Caco-2 (cell line): ENCODE measurements around the gene RIOK3. TPM values are rescaled to one million over a fixed set of nuclear protein-coding genes. Genes with fewer than 3 reads are reported as not detected.

Experiments used
- Bru-seq: library from RNA; stranded (reverse); fragments of 400-500 nt; gene quantifications from one replicate; lab custom pipeline; 2021; lab: Mats Ljungman, UMichigan
- BruChase-seq, 2 experiments: library from RNA; stranded (reverse); fragments of 400-500 nt; gene quantifications; one replicate each; lab custom pipeline; 2021; lab: Mats Ljungman, UMichigan
- BruUV-seq: library from RNA; stranded (reverse); fragments of 400-500 nt; replicated peaks from 2 replicates; lab custom pipeline; 2021; lab: Mats Ljungman, UMichigan
- CTCF ChIA-PET: fragments of 300-600 bp; sonication (Branson Sonifier 250); formaldehyde crosslinking; loops from one replicate; lab custom pipeline; 2022; ENCODE audit warnings: antibody characterized with exemption; lab: Charles Lee
- POLR2A ChIA-PET: fragments of 300-600 bp; sonication (Branson Sonifier 250); formaldehyde crosslinking; loops from one replicate; lab custom pipeline; 2022; ENCODE audit warnings: antibody characterized with exemption; lab: Charles Lee
- DNase-seq, 2 experiments: peaks; one replicate each; pipeline versions ENCODE4 v3.0.0 to v3.0.0-alpha.2; 2020 to 2022
- H3K27me3 ChIP-seq: replicated peaks from 2 replicates; pipeline ENCODE4 v1.6.0; 2011; ENCODE audit warnings: low read length; ENCODE audit not compliant: control insufficient read depth, insufficient read depth
- H3K36me3 ChIP-seq: 2 replicates; pipeline ENCODE4 v1.5.1; 2011; ENCODE audit warnings: low read length; ENCODE audit not compliant: control insufficient read depth, insufficient read depth
- H3K4me1 ChIP-seq: fragments of 250-450 bp; sonication (Bioruptor Pico); 2 replicates; pipeline ENCODE4 v1.5.1; 2020; ENCODE audit warnings: mild to moderate bottlenecking
- H3K4me3 ChIP-seq: 2 replicates; pipeline ENCODE4 v1.5.1; 2011; ENCODE audit warnings: low read depth, mild to moderate bottlenecking, control low read depth, low read length
- H3K9me3 ChIP-seq: fragments of 250-450 bp; sonication (Bioruptor Pico); 2 replicates; pipeline ENCODE4 v1.5.1; 2020; ENCODE audit warnings: mild to moderate bottlenecking, moderate library complexity
- H3K27ac Mint-ChIP-seq: one replicate; pipeline ENCODE4 v1.8.0; 2022; ENCODE audit warnings: mixed read lengths; ENCODE audit not compliant: unreplicated experiment
- H3K27me3 Mint-ChIP-seq: one replicate; pipeline ENCODE4 v1.8.0; 2022; ENCODE audit warnings: mixed read lengths; ENCODE audit not compliant: insufficient read depth, unreplicated experiment
- H3K36me3 Mint-ChIP-seq: one replicate; pipeline ENCODE4 v1.8.0; 2022; ENCODE audit warnings: mild to moderate bottlenecking, mixed read lengths; ENCODE audit not compliant: insufficient read depth, unreplicated experiment
- H3K4me1 Mint-ChIP-seq: one replicate; pipeline ENCODE4 v1.8.0; 2022; ENCODE audit warnings: low read depth, mixed read lengths; ENCODE audit not compliant: unreplicated experiment
- H3K4me3 Mint-ChIP-seq: one replicate; pipeline ENCODE4 v1.8.0; 2022; ENCODE audit warnings: mild to moderate bottlenecking, moderate library complexity, mixed read lengths; ENCODE audit not compliant: unreplicated experiment
- H3K9me3 Mint-ChIP-seq: one replicate; pipeline ENCODE4 v1.8.0; 2022; ENCODE audit warnings: mixed read lengths; ENCODE audit not compliant: unreplicated experiment
- CTCF ChIP-seq, 2 experiments: fragments of 200-600 bp in 1 of 2; IDR thresholded peaks; 1 replicate in 1 of 2; 2 replicates in 1 of 2; pipeline versions ENCODE4 v1.5.1 to v1.8.0; 2011 to 2022; ENCODE audit warnings: antibody characterized with exemption in 1 of 2, control low read depth in 1 of 2, inconsistent platforms in 1 of 2, low read depth in 1 of 2, low read length in 1 of 2, mild to moderate bottlenecking in 1 of 2, moderate library complexity in 1 of 2; ENCODE audit not compliant: insufficient read depth in 1 of 2, severe bottlenecking in 1 of 2, unreplicated experiment in 1 of 2
- intact Hi-C: fragments of 100-400 bp; cut with micrococcal nuclease; formaldehyde crosslinking; loops from one replicate; pipeline ENCODE4 v1.10.0; 2022; ENCODE audit not compliant: unreplicated experiment
- long read RNA-seq: library from polyadenylated mRNA; stranded (forward); transcript quantifications from one replicate; pipeline ENCODE4 v2.0.0, GENCODE V29; 2022
- total RNA-seq: library from RNA; stranded (reverse); gene quantifications from 2 replicates; pipeline ENCODE4 v1.2.3, GENCODE V29; 2022

The RIOK3 gene
- total RNA-seq (28.1 and 32.4 TPM in 2 replicates), Bru-seq, nascent RNA (percentile 74 among the genes with signal in this experiment), BruChase-seq, experiment 1, labeled RNA remaining after a 2-hour chase (percentile 79 among the genes with signal in this experiment), BruChase-seq, experiment 2, labeled RNA remaining after a 6-hour chase (percentile 89 among the genes with signal in this experiment)
- long read RNA-seq, full-length matches to known transcripts: 16 of 24 reads
- long read RNA-seq, partial matches to known transcripts: 0 of 24 reads
- long read RNA-seq, other reads (novel, unspliced or antisense): 8 of 24 reads

GRCh38 chr18:23452728-23453679 is at the start of gene RIOK3:
Gene RIOK3, plus strand, starts transcription at chr18:23453287. Its CDS starts 153 bp downstream, at chr18:23453440.
- Mint-ChIP-seq H3K9me3 (no peaks in the 10 kb centered on the region), H3K36me3 (no peaks in the 10 kb centered on the region), H3K4me1 (peaks cover 2% of the 10 kb centered on the region), H3K4me3 (peak within 1 kb of the TSS; percentile 92), H3K27me3 (no peaks in the 10 kb centered on the region), H3K27ac (peak within 1 kb of the TSS; percentile 96)
- DNase-seq: peak; percentile 93 to 94
- no peaks in the 10 kb centered on the region for H3K36me3 ChIP-seq
- H3K4me1 ChIP-seq: 0 out of 2 replicates have a peak, but pooled peaks cover 6% of the 10 kb centered on the region
- intact Hi-C loops: no loop called here
- H3K9me3 ChIP-seq: no peaks in the 10 kb centered on the region
- CTCF ChIA-PET: interaction anchor here (1.0 to 1.2 kb wide), 2 partner anchors 41 to 46 kb away, joined by 3 to 4 read pairs; no protein-coding TSS in a partner anchor
- BruUV-seq: no TSS peak
- peak within 1 kb of the TSS; percentile 95 for H3K4me3 ChIP-seq
- H3K27me3 ChIP-seq: no peaks in the 10 kb centered on the region
- no peak for TF ChIP-seq CTCF (IDR thresholded peaks at IDR 0.05; ENCODE audit: insufficient read depth in 1 of 2, low read depth in 1 of 2, low read length in 1 of 2, severe bottlenecking in 1 of 2, unreplicated experiment in 1 of 2)
- POLR2A ChIA-PET: interaction anchor here (0.6 to 1.2 kb wide), 3 partner anchors 10 to 94 kb away, joined by 3 to 5 read pairs (median 3); a partner anchor contains a TSS

- no peak overlapping the region for H3K27ac Mint-ChIP-seq
- DNase-seq: no peak
- no peaks in the 10 kb centered on the region for H3K27me3 Mint-ChIP-seq
- no peak for TF ChIP-seq CTCF (IDR thresholded peaks at IDR 0.05; ENCODE audit: insufficient read depth in 1 of 2, low read depth in 1 of 2, low read length in 1 of 2, severe bottlenecking in 1 of 2, unreplicated experiment in 1 of 2)
- no TSS peak for BruUV-seq
- Histone ChIP-seq H3K4me1 (peaks cover 28% of the 10 kb centered on the region), H3K36me3 (no peaks in the 10 kb centered on the region), H3K9me3 (no peaks in the 10 kb centered on the region), H3K27me3 (no peaks in the 10 kb centered on the region), H3K4me3 (no peak overlapping the region)
- H3K9me3 Mint-ChIP-seq: no peaks in the 10 kb centered on the region
- H3K4me3 Mint-ChIP-seq: no peak overlapping the region
- intact Hi-C loops: loop anchor here (10.0 kb wide), 1 partner anchor 149 kb away; no protein-coding TSS in a partner anchor
- ChIA-PET CTCF (no interaction called here), POLR2A (no interaction called here)
- peaks cover 8% of the 10 kb centered on the region for H3K4me1 Mint-ChIP-seq
- peaks cover 5% of the 10 kb centered on the region for H3K36me3 Mint-ChIP-seq
Observed at GRCh38 chr18:23403310-23403709, 49.8 kb upstream of the RIOK3 start.

- CTCF ChIA-PET: interaction anchor here (0.6 kb wide), 1 partner anchor 10 kb away, joined by 3 read pairs; no protein-coding TSS in a partner anchor
- Mint-ChIP-seq H3K4me1 (peaks cover 8% of the 10 kb centered on the region), H3K27me3 (no peaks in the 10 kb centered on the region), H3K4me3 (no peak overlapping the region), H3K9me3 (no peaks in the 10 kb centered on the region), H3K27ac (no peak overlapping the region), H3K36me3 (peaks cover 5% of the 10 kb centered on the region)
- intact Hi-C loops: loop anchor here (10.0 kb wide), 1 partner anchor 151 kb away; no protein-coding TSS in a partner anchor
- Histone ChIP-seq H3K9me3 (no peaks in the 10 kb centered on the region), H3K4me3 (no peak overlapping the region), H3K4me1 (peaks cover 28% of the 10 kb centered on the region), H3K27me3 (no peaks in the 10 kb centered on the region), H3K36me3 (no peaks in the 10 kb centered on the region)
- TF ChIP-seq CTCF (IDR thresholded peaks at IDR 0.05; ENCODE audit: insufficient read depth in 1 of 2, low read depth in 1 of 2, low read length in 1 of 2, severe bottlenecking in 1 of 2, unreplicated experiment in 1 of 2): no peak
- POLR2A ChIA-PET: interaction anchor here (0.6 kb wide), 1 partner anchor 549 kb away, joined by 4 read pairs; no protein-coding TSS in a partner anchor
- peak in 1 of 2 experiments; percentile 6 for DNase-seq
- BruUV-seq: no TSS peak
Observed at GRCh38 chr18:23405636-23406035, 47.5 kb upstream of the RIOK3 start.
